A549 (cell line): Measurements from ENCODE around the gene AAMP. TPM values are rescaled to one million over a fixed set of nuclear protein-coding genes. Genes with fewer than 3 reads are reported as not detected.
A peak's percentile ranks its signal among the peaks of the same experiment; 100 is the strongest.

Source experiments
- ATAC-seq, 2 experiments: fragments of 200-7000 bp in 1 of 2; fragments of >200 bp in 1 of 2; cut with Nextera tagmentation in 1 of 2; cut with Tn5 transposase in 1 of 2; 3 replicates each; pipeline versions ENCODE4 v1.8.0 to v1.9.1; 2018 to 2020; ENCODE audit warnings: mild to moderate bottlenecking in 1 of 2, moderate library complexity in 1 of 2
- CTCF ChIA-PET: fragments of 300-600 bp; sonication (Branson Sonifier 250); formaldehyde crosslinking; extraction: SDS; loops from one replicate; lab custom pipeline; 2021; ENCODE audit warnings: antibody characterized with exemption, inconsistent platforms; lab: Yijun Ruan, JAX
- POLR2A ChIA-PET: fragments of 350-600 bp; formaldehyde crosslinking; extraction: SDS; loops from one replicate; lab custom pipeline; 2021; ENCODE audit warnings: antibody characterized with exemption, inconsistent platforms; lab: Yijun Ruan, JAX
- DNase-seq, 2 experiments: peaks; one replicate each; pipeline versions ENCODE4 v3.0.0 to v3.0.0-alpha.2; 2011 to 2016; ENCODE audit warnings: low read depth in 1 of 2, low spot score in 1 of 2
- FAIRE-seq: peaks from 2 replicates; lab custom pipeline; 2011; peaks lifted over from hg19 to GRCh38; lab: Jason Lieb, UNC
- H3K27ac ChIP-seq, 2 experiments: fragments of >200 bp; sonication (Bioruptor Twin); formaldehyde crosslinking; 3 replicates each; pipeline ENCODE4 v1.5.1; 2016 to 2017
- H3K4me1 ChIP-seq: fragments of >200 bp; sonication (Bioruptor Twin); formaldehyde crosslinking; 3 replicates; pipeline ENCODE4 v1.6.1; 2016
- H3K4me2 ChIP-seq: fragments of >200 bp; sonication (Bioruptor Twin); formaldehyde crosslinking; 3 replicates; pipeline ENCODE4 v1.6.1; 2016
- H3K4me3 ChIP-seq: fragments of >200 bp; sonication (Bioruptor Twin); formaldehyde crosslinking; 3 replicates; pipeline ENCODE4 v1.5.1; 2016
- H3K9me3 ChIP-seq: fragments of >200 bp; sonication (Bioruptor Twin); formaldehyde crosslinking; 3 replicates; pipeline ENCODE4 v1.6.1; 2016
- BCL3 ChIP-seq: fragments of >200 bp; sonication (Bioruptor Twin); formaldehyde crosslinking; IDR thresholded peaks from 3 replicates; pipeline ENCODE4 v1.6.1; 2016
- CBX8 ChIP-seq: fragments of 200-600 bp; sonication (generic); IDR thresholded peaks from 2 replicates; pipeline ENCODE4 v1.6.1; 2016
- CEBPB ChIP-seq, 2 experiments: fragments of >200 bp in 1 of 2; sonication (Bioruptor Twin) in 1 of 2; formaldehyde crosslinking in 1 of 2; IDR thresholded peaks; 2 replicates each; pipeline ENCODE4 v1.6.1; 2012 to 2016
- EHMT2 ChIP-seq: fragments of 200-600 bp; sonication (generic); IDR thresholded peaks from 2 replicates; pipeline ENCODE4 v1.6.1; 2016; ENCODE audit warnings: antibody characterized with exemption, low read depth, mild to moderate bottlenecking, moderate library complexity
- HEYL ChIP-seq: fragments of 250-450 bp; sonication (Bioruptor Pico); IDR thresholded peaks from 2 replicates; pipeline ENCODE4 v1.8.0; 2021; ENCODE audit warnings: mild to moderate bottlenecking, moderate library complexity
- JUN ChIP-seq, 2 experiments: fragments of >200 bp; sonication (Bioruptor Twin); formaldehyde crosslinking; IDR thresholded peaks; 2 replicates in 1 of 2; 3 replicates in 1 of 2; pipeline ENCODE4 v1.6.1; 2016 to 2017
- JUNB ChIP-seq: fragments of >200 bp; sonication (Bioruptor Twin); formaldehyde crosslinking; IDR thresholded peaks from 2 replicates; pipeline ENCODE4 v1.6.1; 2016
- KDM5A ChIP-seq: fragments of 200-600 bp; sonication (generic); IDR thresholded peaks from 2 replicates; pipeline ENCODE4 v1.6.1; 2016; ENCODE audit warnings: antibody characterized with exemption, mild to moderate bottlenecking
- MAFK ChIP-seq: fragments of 450-650 bp; IDR thresholded peaks from 2 replicates; pipeline ENCODE4 v1.6.1; 2014; ENCODE audit not compliant: partially characterized antibody
- MAX ChIP-seq: IDR thresholded peaks from 2 replicates; pipeline ENCODE4 v1.6.1; 2012
- MAZ ChIP-seq: fragments of 150-350 bp; IDR thresholded peaks from 2 replicates; pipeline ENCODE4 v1.6.1; 2014; ENCODE audit warnings: antibody characterized with exemption, low read depth, low read length, borderline replicate concordance
- MYC ChIP-seq: IDR thresholded peaks from 2 replicates; pipeline ENCODE4 v1.6.1; 2012; ENCODE audit warnings: mild to moderate bottlenecking, inconsistent platforms, low read length, improper control_type of control experiment, borderline replicate concordance
- PHF8 ChIP-seq: fragments of 200-600 bp; sonication (generic); IDR thresholded peaks from 2 replicates; pipeline ENCODE4 v1.6.1; 2016; ENCODE audit warnings: low read depth, mild to moderate bottlenecking, antibody characterized with exemption, moderate library complexity, borderline replicate concordance
- POLR2A ChIP-seq: IDR thresholded peaks from 2 replicates; pipeline ENCODE4 v1.6.1; 2012; ENCODE audit warnings: mild to moderate bottlenecking, low read length
- POLR2AphosphoS2 ChIP-seq: conservative IDR thresholded peaks from 2 replicates; pipeline ENCODE4 v1.6.1; 2012; ENCODE audit warnings: low read length, improper control_type of control experiment, inconsistent platforms
- RAD21 ChIP-seq, 2 experiments: fragments of >200 bp in 1 of 2; sonication (Bioruptor Twin) in 1 of 2; formaldehyde crosslinking in 1 of 2; IDR thresholded peaks in 1 of 2; conservative IDR thresholded peaks in 1 of 2; 2 replicates in 1 of 2; 3 replicates in 1 of 2; pipeline ENCODE4 v1.6.1; 2012 to 2018; ENCODE audit warnings: inconsistent platforms in 1 of 2
- RARB ChIP-seq: fragments of 250-450 bp; sonication (Bioruptor Pico); IDR thresholded peaks from 2 replicates; pipeline ENCODE4 v1.8.0; 2021; ENCODE audit warnings: mild to moderate bottlenecking, moderate library complexity
- RFX5 ChIP-seq: fragments of 450-650 bp; IDR thresholded peaks from 2 replicates; pipeline ENCODE4 v1.7.1; 2014; ENCODE audit warnings: antibody characterized with exemption, mild to moderate bottlenecking, moderate library complexity
- SMC3 ChIP-seq: fragments of >200 bp; sonication (Bioruptor Twin); formaldehyde crosslinking; IDR thresholded peaks from 3 replicates; pipeline ENCODE4 v1.6.1; 2018; ENCODE audit warnings: inconsistent platforms
- SREBF2 ChIP-seq: fragments of 450-650 bp; IDR thresholded peaks from 2 replicates; pipeline ENCODE4 v1.6.1; 2014; ENCODE audit warnings: mild to moderate bottlenecking, moderate library complexity
- TFCP2L1 ChIP-seq: fragments of 250-450 bp; sonication (Bioruptor Pico); IDR thresholded peaks from 2 replicates; pipeline ENCODE4 v1.5.0; 2021; ENCODE audit warnings: mild to moderate bottlenecking
- TP53 ChIP-seq: fragments of 250-450 bp; sonication (Bioruptor Pico); IDR thresholded peaks from 2 replicates; pipeline ENCODE4 v1.5.0; 2021; ENCODE audit warnings: mild to moderate bottlenecking, moderate library complexity
- ZC3H11A ChIP-seq: fragments of 450-650 bp; IDR thresholded peaks from 2 replicates; pipeline ENCODE4 v1.6.1; 2014; ENCODE audit warnings: antibody characterized with exemption, mild to moderate bottlenecking
- ZSCAN20 ChIP-seq: fragments of 250-450 bp; sonication (Bioruptor Pico); IDR thresholded peaks from 2 replicates; pipeline ENCODE4 v1.8.0; 2022; ENCODE audit warnings: mild to moderate bottlenecking, moderate library complexity
- WGBS: methylation state at CpG from one replicate; pipeline ENCODE4 v1.1.6; 2017; ENCODE audit errors: missing lambda C conversion rate; 5-methylcytosine and 5-hydroxymethylcytosine counted together
- polyA plus RNA-seq, 4 experiments: library from polyadenylated mRNA; depleted of rRNA in 3 of 4; stranded (reverse); fragments of >200 nt; fragmentation: RNase III in 1 of 4; extraction: RNeasy Plus Mini Kit Qiagen cat#74134 plus additional on column Dnase treatment in 1 of 4; gene quantifications; 2 replicates in 3 of 4; 3 replicates in 1 of 4; pipeline ENCODE4 v1.2.3, GENCODE V29; 2011 to 2017
- TF ChIP-seq, protein P1 (sequence below): fragments of 450-650 bp; IDR thresholded peaks from 2 replicates; pipeline ENCODE4 v1.6.1; 2014; ENCODE audit warnings: antibody characterized with exemption
- TF ChIP-seq, protein P2 (sequence below): fragments of 150-350 bp; IDR thresholded peaks from 2 replicates; pipeline ENCODE4 v1.6.1; 2014; ENCODE audit warnings: low read depth, mild to moderate bottlenecking, low read length
- TF ChIP-seq, protein P3 (sequence below): fragments of >200 bp; sonication (Bioruptor Twin); formaldehyde crosslinking; IDR thresholded peaks from 3 replicates; pipeline ENCODE4 v1.5.1; 2016

The AAMP gene
- polyA plus RNA-seq, 2 of the 4 experiments (the other 2 are of a cell fraction): 82.0 to 173 TPM

DNA sequence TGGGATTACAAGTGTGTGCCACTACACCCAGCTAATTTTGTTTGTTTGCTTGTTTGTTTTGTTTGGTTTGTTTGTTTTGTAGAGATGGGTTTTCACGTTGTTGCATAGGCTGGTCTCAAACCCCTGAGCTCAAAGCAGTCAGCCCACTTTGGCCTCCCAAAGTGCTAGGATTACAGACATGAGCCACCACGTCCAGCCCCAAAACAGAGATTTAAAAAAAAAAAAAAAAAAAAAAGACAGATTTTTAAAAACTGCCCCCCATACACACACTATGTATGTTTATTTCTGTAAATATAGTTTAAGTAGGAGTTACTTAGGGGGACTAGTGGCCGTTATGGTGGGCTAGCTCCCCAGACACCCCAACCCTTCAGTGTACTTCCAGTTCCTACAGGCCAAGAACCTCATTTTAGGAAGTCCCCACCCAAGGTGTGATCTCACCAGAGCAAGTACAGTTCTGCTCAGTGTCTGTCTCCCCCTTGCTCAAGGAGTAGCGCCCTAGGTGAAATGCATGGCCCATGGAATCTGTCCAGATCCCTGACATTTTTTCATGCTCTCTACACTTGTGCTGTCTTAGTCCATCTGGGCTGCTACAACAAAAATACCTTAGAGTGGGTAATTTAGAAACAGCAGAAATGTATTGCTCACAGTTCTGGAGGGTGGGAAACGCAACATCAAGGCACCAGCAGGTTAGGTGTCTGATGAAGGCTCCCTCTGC, 23.9 kb upstream of the AAMP start:
- no peaks in the 10 kb centered on the region for H3K9me3 ChIP-seq
- TF ChIP-seq RARB (CRISPR knock-in tag) (no peak), MAZ (no peak), CBX8 (no peak), ZSCAN20 (CRISPR knock-in tag) (no peak), EHMT2 (no peak), RFX5 (no peak), ZC3H11A (no peak), HEYL (CRISPR knock-in tag) (no peak), POLR2A (no peak)
- TF ChIP-seq, protein P1, sequence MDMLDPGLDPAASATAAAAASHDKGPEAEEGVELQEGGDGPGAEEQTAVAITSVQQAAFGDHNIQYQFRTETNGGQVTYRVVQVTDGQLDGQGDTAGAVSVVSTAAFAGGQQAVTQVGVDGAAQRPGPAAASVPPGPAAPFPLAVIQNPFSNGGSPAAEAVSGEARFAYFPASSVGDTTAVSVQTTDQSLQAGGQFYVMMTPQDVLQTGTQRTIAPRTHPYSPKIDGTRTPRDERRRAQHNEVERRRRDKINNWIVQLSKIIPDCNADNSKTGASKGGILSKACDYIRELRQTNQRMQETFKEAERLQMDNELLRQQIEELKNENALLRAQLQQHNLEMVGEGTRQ: no peak
- TF ChIP-seq, protein P2, sequence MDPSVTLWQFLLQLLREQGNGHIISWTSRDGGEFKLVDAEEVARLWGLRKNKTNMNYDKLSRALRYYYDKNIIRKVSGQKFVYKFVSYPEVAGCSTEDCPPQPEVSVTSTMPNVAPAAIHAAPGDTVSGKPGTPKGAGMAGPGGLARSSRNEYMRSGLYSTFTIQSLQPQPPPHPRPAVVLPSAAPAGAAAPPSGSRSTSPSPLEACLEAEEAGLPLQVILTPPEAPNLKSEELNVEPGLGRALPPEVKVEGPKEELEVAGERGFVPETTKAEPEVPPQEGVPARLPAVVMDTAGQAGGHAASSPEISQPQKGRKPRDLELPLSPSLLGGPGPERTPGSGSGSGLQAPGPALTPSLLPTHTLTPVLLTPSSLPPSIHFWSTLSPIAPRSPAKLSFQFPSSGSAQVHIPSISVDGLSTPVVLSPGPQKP: no peak
- no peak for DNase-seq
- no peak overlapping the region for H3K4me3 ChIP-seq
- no peak overlapping the region for H3K27ac ChIP-seq
- ATAC-seq: no peak
- no peak for FAIRE-seq
- ChIA-PET CTCF (interaction anchor here (0.6 to 3.5 kb wide), 8 partner anchors 10 to 102 kb away, joined by 3 to 19 read pairs (median 3); partner anchors contain the start of gene CATIP), POLR2A (no interaction called here)
- H3K4me1 ChIP-seq: peaks cover 33% of the 10 kb centered on the region
- H3K4me2 ChIP-seq: no peak overlapping the region
- WGBS: 60% methylated on average over 5 of the region's 5 CpGs

DNA sequence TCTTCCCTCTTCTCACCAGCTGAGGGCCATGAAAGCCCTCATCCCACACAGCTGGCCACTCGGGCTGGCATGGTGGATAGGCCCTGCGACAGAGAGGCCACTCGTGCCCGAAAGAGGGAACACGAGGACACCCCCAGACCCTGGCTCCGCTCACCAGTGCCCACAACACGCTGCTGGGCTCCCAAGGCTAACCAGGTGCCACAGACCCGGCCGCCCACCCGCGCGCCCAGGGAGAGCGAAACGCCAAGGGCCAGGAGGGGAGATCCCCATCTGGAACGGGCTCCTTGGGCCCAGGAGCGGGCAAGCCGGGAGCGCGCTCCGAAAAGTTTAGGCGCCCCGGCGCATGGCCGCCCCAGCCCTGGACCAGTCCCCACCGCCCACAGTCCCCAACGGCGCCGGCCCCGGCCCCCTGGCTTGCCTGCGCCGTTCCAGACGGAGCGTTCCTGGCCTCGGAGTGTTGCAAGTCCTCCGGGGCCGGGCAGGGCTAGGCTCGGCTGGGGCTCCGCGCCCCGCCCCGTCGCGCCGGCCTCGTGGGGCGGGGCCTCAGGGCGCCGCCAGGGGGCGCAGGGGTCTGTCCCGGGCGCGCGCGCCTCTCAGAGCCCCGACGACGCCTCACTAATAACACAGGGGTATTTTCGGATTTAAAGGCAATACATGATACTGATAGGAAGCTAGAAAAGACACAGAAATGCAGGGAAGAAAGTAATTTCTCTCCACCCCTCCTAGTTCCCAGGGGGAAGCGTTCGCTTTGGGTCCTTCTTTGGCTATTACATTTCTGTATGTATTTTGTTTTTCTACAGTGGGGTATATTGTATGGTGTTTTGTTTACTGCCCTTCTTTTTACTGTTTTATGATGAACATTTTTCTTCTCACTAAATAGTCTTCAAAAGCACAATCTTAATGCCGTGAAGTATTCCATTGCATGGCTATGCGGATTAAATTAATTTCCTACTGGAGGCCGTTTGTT, 22.4 kb upstream of the AAMP start, which contains the start of gene TMBIM1:
TSS of gene TMBIM1 (minus strand) at position 456 of the 967 bp plus-strand sequence. CDS start 10,362 bp downstream, outside the sequence.
- DNase-seq: peak; percentile 69 to 84

More for the DNA sequence above, 22.4 kb upstream of the AAMP start, which contains the start of gene TMBIM1:
- Histone ChIP-seq H3K9me3 (no peaks in the 10 kb centered on the region), H3K4me1 (peaks cover 38% of the 10 kb centered on the region), H3K4me3 (peak within 1 kb of the TSS; percentile 91), H3K27ac (peak within 1 kb of the TSS; percentile 92 to 97), H3K4me2 (peak within 1 kb of the TSS; percentile 98)
- ATAC-seq: peak; percentile 93 to 95
- POLR2A ChIA-PET: no interaction called here
- FAIRE-seq: no peak
- CTCF ChIA-PET: interaction anchor here (0.6 to 4.2 kb wide), 26 partner anchors 10 to 977 kb away, joined by 3 to 40 read pairs (median 4); partner anchors contain the start of genes AAMP, CATIP and PNKD
- 17% methylated on average over 17 of the region's 63 CpGs for WGBS
- peak; percentile 9 to 65; a peak in 4 of 5 replicates for TF ChIP-seq RAD21 (conservative IDR thresholded peaks at IDR 0.05 in 1 of 2, IDR thresholded peaks at IDR 0.05 in 1 of 2)
- 0 out of 2 replicates have a peak, but pooled peaks have one; percentile 42 for TF ChIP-seq TP53 (CRISPR knock-in tag)
- TF ChIP-seq SMC3: peak; percentile 77
- TF ChIP-seq MAX: peak; percentile 79; the same call in 1 of the 2 replicates
- TF ChIP-seq, protein P1: no peak
- TF ChIP-seq BCL3: 0 out of 3 replicates have a peak, but pooled peaks have one; percentile 40
- no peak for TF ChIP-seq TFCP2L1 (CRISPR knock-in tag)
- no peak for TF ChIP-seq KDM5A
- TF ChIP-seq RFX5: 0 out of 2 replicates have a peak, but pooled peaks have one; percentile 35
- peak; percentile 77 for TF ChIP-seq PHF8
- no peak for TF ChIP-seq JUNB
- peak; percentile 67 to 71; a peak in 3 of 5 replicates for TF ChIP-seq JUN (IDR thresholded peaks at IDR 0.05)
- no peak for TF ChIP-seq SREBF2
- TF ChIP-seq POLR2AphosphoS2: no peak
- peak; percentile 43 to 51; a peak in 1 of 4 replicates for TF ChIP-seq CEBPB (IDR thresholded peaks at IDR 0.05)
- TF ChIP-seq POLR2A: peak; percentile 56
- peak; percentile 82; the same call in 1 of the 2 replicates for TF ChIP-seq MYC
- no peak for TF ChIP-seq MAFK
- TF ChIP-seq, protein P3, sequence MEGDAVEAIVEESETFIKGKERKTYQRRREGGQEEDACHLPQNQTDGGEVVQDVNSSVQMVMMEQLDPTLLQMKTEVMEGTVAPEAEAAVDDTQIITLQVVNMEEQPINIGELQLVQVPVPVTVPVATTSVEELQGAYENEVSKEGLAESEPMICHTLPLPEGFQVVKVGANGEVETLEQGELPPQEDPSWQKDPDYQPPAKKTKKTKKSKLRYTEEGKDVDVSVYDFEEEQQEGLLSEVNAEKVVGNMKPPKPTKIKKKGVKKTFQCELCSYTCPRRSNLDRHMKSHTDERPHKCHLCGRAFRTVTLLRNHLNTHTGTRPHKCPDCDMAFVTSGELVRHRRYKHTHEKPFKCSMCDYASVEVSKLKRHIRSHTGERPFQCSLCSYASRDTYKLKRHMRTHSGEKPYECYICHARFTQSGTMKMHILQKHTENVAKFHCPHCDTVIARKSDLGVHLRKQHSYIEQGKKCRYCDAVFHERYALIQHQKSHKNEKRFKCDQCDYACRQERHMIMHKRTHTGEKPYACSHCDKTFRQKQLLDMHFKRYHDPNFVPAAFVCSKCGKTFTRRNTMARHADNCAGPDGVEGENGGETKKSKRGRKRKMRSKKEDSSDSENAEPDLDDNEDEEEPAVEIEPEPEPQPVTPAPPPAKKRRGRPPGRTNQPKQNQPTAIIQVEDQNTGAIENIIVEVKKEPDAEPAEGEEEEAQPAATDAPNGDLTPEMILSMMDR: peak; percentile 95
